ENCODE results near the gene SLC4A1. TPM values are rescaled to one million over a fixed set of nuclear protein-coding genes. Genes with fewer than 3 reads are reported as not detected.

SLC4A1 gene
- total and polyA plus RNA-seq, 2 of the 13 experiments (the other 11 are each of a cell fraction or from before 2014, with no cell fraction given), result not detected

GRCh38 chr17:44279666-44280391 lies 11.9 kb upstream of the SLC4A1 start (continued):
- TF ChIP-seq AGO1 (IDR thresholded peaks at IDR 0.05; ENCODE audit: low read depth, low read length, poor library complexity, severe bottlenecking), result no peak
- no peak for TF ChIP-seq ZNF235 (CRISPR knock-in tag; IDR thresholded peaks at IDR 0.05; ENCODE audit: borderline replicate concordance)
- TF ChIP-seq MTF1 (CRISPR knock-in tag; IDR thresholded peaks at IDR 0.05), result no peak
- TF ChIP-seq ZNF670 (CRISPR knock-in tag; IDR thresholded peaks at IDR 0.05; ENCODE audit: borderline replicate concordance), result peak; percentile 53; the same call in 1 of the 2 replicates
- TF ChIP-seq ADNP (CRISPR knock-in tag; IDR thresholded peaks at IDR 0.05), result no peak
- TF ChIP-seq DR1 (CRISPR knock-in tag; IDR thresholded peaks at IDR 0.05), result no peak
- TF ChIP-seq TFE3 (CRISPR knock-in tag; IDR thresholded peaks at IDR 0.05), result no peak
- no peak for TF ChIP-seq ZSCAN31 (CRISPR knock-in tag; IDR thresholded peaks at IDR 0.05; ENCODE audit: low read depth)
- peak; percentile 73; the same call in 1 of the 2 replicates for TF ChIP-seq MTA1 (CRISPR knock-in tag; IDR thresholded peaks at IDR 0.05; ENCODE audit: borderline replicate concordance)
- TF ChIP-seq, protein P1, sequence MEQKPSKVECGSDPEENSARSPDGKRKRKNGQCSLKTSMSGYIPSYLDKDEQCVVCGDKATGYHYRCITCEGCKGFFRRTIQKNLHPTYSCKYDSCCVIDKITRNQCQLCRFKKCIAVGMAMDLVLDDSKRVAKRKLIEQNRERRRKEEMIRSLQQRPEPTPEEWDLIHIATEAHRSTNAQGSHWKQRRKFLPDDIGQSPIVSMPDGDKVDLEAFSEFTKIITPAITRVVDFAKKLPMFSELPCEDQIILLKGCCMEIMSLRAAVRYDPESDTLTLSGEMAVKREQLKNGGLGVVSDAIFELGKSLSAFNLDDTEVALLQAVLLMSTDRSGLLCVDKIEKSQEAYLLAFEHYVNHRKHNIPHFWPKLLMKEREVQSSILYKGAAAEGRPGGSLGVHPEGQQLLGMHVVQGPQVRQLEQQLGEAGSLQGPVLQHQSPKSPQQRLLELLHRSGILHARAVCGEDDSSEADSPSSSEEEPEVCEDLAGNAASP (CRISPR knock-in tag; IDR thresholded peaks at IDR 0.05; ENCODE audit: borderline replicate concordance), result peak; percentile 77; the same call in 1 of the 2 replicates
- no peak for TF ChIP-seq SP1 (IDR thresholded peaks at IDR 0.05)
- peak; percentile 43; the same call in 1 of the 2 replicates for TF ChIP-seq SP1 (CRISPR knock-in tag; IDR thresholded peaks at IDR 0.05)
- TF ChIP-seq NPAS2 (CRISPR knock-in tag; IDR thresholded peaks at IDR 0.05; ENCODE audit: borderline replicate concordance), result no peak
- TF ChIP-seq ZNF101 (CRISPR knock-in tag; IDR thresholded peaks at IDR 0.05; ENCODE audit: borderline replicate concordance, low read depth), result no peak
- no peak for TF ChIP-seq ETV6 (CRISPR knock-in tag; conservative IDR thresholded peaks at IDR 0.05)
- TF ChIP-seq ZNF513 (CRISPR knock-in tag; conservative IDR thresholded peaks at IDR 0.05), result no peak
- TF ChIP-seq ZNF496 (CRISPR knock-in tag; IDR thresholded peaks at IDR 0.05; ENCODE audit: insufficient replicate concordance), result no peak
- no peak for TF ChIP-seq ZC3H4 (CRISPR knock-in tag; IDR thresholded peaks at IDR 0.05; ENCODE audit: borderline replicate concordance)
- TF ChIP-seq PRPF4 (IDR thresholded peaks at IDR 0.05; ENCODE audit: low read depth, low read length, poor library complexity, severe bottlenecking), result no peak
- TF ChIP-seq ZNF878 (CRISPR knock-in tag; IDR thresholded peaks at IDR 0.05), result no peak
- TF ChIP-seq TCF12 (IDR thresholded peaks at IDR 0.05), result no peak
- TF ChIP-seq TCF12 (CRISPR knock-in tag; IDR thresholded peaks at IDR 0.05), result no peak; the same call in 1 of the 2 replicates
- no peak for TF ChIP-seq BRD4 (CRISPR knock-in tag; IDR thresholded peaks at IDR 0.05)
- peak; percentile 43; the same call in 1 of the 2 replicates for TF ChIP-seq ZKSCAN8 (CRISPR knock-in tag; IDR thresholded peaks at IDR 0.05; ENCODE audit: borderline replicate concordance)
- peak; percentile 37 for TF ChIP-seq HNF4A (CRISPR knock-in tag; IDR thresholded peaks at IDR 0.05)
- peak; percentile 61 for TF ChIP-seq ATF7 (IDR thresholded peaks at IDR 0.05)
- TF ChIP-seq ATF7 (CRISPR knock-in tag; IDR thresholded peaks at IDR 0.05), result peak; percentile 74; the same call in 1 of the 2 replicates
- TF ChIP-seq RBM22 (optimal IDR thresholded peaks at IDR 0.05; ENCODE audit: low read length), result no peak
